Nephron progenitor cell (in vitro differentiated cells): Measurements from ENCODE around the gene CLVS2.

ENCODE experiments used
- DNase-seq: peaks from one replicate; pipeline ENCODE4 v3.0.0; 2021
- H3K27ac Mint-ChIP-seq: 2 replicates; pipeline ENCODE4 v1.8.0; 2021; ENCODE audit warnings: mild to moderate bottlenecking, moderate library complexity, mixed read lengths
- H3K27me3 Mint-ChIP-seq: 2 replicates; pipeline ENCODE4 v1.8.0; 2021; ENCODE audit warnings: mild to moderate bottlenecking, low read depth, mixed read lengths; ENCODE audit not compliant: poor library complexity
- H3K36me3 Mint-ChIP-seq: 2 replicates; pipeline ENCODE4 v1.8.0; 2021; ENCODE audit warnings: low read depth, mixed read lengths
- H3K4me1 Mint-ChIP-seq: 2 replicates; pipeline ENCODE4 v1.8.0; 2021; ENCODE audit warnings: mixed read lengths
- H3K4me3 Mint-ChIP-seq: 2 replicates; pipeline ENCODE4 v1.8.0; 2021; ENCODE audit warnings: mild to moderate bottlenecking, moderate library complexity, mixed read lengths
- H3K9me3 Mint-ChIP-seq: 2 replicates; pipeline ENCODE4 v1.8.0; 2021; ENCODE audit warnings: mild to moderate bottlenecking, moderate library complexity, mixed read lengths
- TF ChIP-seq, protein P1 (sequence below): fragments of 200-600 bp; sonication (generic); IDR thresholded peaks from 2 replicates; pipeline ENCODE4 v1.5.0; 2021; ENCODE audit warnings: antibody characterized with exemption

CLVS2 gene

GRCh38 chr6:123028263-123028662 is 32.2 kb downstream of the CLVS2 start:
- peaks cover 6% of the 10 kb centered on the region for H3K4me1 Mint-ChIP-seq
- no peaks in the 10 kb centered on the region for H3K36me3 Mint-ChIP-seq
- H3K4me3 Mint-ChIP-seq: no peak overlapping the region
- DNase-seq: no peak
- no peaks in the 10 kb centered on the region for H3K9me3 Mint-ChIP-seq
- TF ChIP-seq, protein P1, sequence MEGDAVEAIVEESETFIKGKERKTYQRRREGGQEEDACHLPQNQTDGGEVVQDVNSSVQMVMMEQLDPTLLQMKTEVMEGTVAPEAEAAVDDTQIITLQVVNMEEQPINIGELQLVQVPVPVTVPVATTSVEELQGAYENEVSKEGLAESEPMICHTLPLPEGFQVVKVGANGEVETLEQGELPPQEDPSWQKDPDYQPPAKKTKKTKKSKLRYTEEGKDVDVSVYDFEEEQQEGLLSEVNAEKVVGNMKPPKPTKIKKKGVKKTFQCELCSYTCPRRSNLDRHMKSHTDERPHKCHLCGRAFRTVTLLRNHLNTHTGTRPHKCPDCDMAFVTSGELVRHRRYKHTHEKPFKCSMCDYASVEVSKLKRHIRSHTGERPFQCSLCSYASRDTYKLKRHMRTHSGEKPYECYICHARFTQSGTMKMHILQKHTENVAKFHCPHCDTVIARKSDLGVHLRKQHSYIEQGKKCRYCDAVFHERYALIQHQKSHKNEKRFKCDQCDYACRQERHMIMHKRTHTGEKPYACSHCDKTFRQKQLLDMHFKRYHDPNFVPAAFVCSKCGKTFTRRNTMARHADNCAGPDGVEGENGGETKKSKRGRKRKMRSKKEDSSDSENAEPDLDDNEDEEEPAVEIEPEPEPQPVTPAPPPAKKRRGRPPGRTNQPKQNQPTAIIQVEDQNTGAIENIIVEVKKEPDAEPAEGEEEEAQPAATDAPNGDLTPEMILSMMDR: no peak
- peaks cover 5% of the 10 kb centered on the region for H3K27me3 Mint-ChIP-seq
- H3K27ac Mint-ChIP-seq: no peak overlapping the region

GRCh38 chr6:123030282-123030681 is 34.2 kb downstream of the CLVS2 start:
- H3K4me1 Mint-ChIP-seq: peaks cover 6% of the 10 kb centered on the region
- H3K9me3 Mint-ChIP-seq: no peaks in the 10 kb centered on the region
- H3K36me3 Mint-ChIP-seq: no peaks in the 10 kb centered on the region
- DNase-seq: no peak
- no peak overlapping the region for H3K4me3 Mint-ChIP-seq
- TF ChIP-seq, protein P1: no peak
- H3K27ac Mint-ChIP-seq: no peak overlapping the region
- peaks cover 5% of the 10 kb centered on the region for H3K27me3 Mint-ChIP-seq

- Mint-ChIP-seq H3K4me3 (no peak overlapping the region), H3K4me1 (no peaks in the 10 kb centered on the region)
- DNase-seq: no peak
These were observed 40.6 kb downstream of the CLVS2 start for GRCh38 chr6:123036648-123037047.

DNA sequence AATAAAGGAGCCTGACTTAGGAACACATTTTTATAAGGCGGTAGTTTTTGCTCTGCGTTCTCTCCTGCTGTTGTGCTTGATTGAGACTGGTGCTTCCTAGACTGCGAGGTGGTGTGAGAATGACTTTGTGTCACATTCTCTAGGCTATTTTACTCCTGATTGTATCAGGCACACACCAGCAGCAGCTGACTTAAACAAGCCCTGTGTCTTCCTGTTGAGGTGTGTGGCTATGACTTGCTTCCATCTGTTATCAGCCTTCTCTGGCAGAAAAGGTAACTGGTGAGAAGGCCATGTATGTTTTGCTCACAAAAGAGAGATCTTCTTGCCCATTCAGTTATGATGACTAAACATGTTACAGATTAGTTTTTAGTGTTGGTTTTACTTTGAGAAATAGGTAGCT is 43.4 kb downstream of the CLVS2 start:
- TF ChIP-seq, protein P1: no peak
- Mint-ChIP-seq H3K36me3 (no peaks in the 10 kb centered on the region), H3K4me3 (no peak overlapping the region), H3K27me3 (no peaks in the 10 kb centered on the region), H3K4me1 (no peaks in the 10 kb centered on the region), H3K27ac (no peak overlapping the region), H3K9me3 (no peaks in the 10 kb centered on the region)
- DNase-seq: no peak

More at GRCh38 chr6:123036648-123037047, 40.6 kb downstream of the CLVS2 start:
- no peaks in the 10 kb centered on the region for H3K36me3 Mint-ChIP-seq
- H3K27me3 Mint-ChIP-seq: peaks cover 3% of the 10 kb centered on the region
- H3K9me3 Mint-ChIP-seq: no peaks in the 10 kb centered on the region
- TF ChIP-seq, protein P1: no peak
- no peak overlapping the region for H3K27ac Mint-ChIP-seq

DNA sequence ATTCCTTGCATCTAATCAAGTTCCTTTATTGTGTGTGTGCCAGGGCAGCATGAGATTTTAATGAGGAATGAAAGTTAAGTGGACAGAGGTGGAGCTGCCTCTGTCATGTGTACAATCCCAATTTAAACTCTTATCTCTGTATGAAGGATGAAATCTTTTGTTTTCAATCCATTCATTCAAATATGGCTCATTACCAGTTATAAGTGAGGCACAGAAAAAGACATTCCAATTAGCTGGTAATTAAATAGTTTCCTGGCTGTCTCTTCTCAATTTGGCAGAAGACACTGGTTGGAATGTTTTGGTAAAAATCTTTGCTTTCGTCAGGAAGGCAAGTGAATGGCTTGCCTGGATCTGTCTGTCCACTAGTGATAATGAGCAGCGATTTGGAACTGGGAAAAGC is 46.4 kb downstream of the CLVS2 start:
- Mint-ChIP-seq H3K27ac (no peak overlapping the region), H3K4me3 (no peak overlapping the region), H3K4me1 (peaks cover 6% of the 10 kb centered on the region), H3K36me3 (no peaks in the 10 kb centered on the region), H3K9me3 (no peaks in the 10 kb centered on the region), H3K27me3 (peaks cover 5% of the 10 kb centered on the region)
- TF ChIP-seq, protein P1: no peak
- DNase-seq: no peak

DNA sequence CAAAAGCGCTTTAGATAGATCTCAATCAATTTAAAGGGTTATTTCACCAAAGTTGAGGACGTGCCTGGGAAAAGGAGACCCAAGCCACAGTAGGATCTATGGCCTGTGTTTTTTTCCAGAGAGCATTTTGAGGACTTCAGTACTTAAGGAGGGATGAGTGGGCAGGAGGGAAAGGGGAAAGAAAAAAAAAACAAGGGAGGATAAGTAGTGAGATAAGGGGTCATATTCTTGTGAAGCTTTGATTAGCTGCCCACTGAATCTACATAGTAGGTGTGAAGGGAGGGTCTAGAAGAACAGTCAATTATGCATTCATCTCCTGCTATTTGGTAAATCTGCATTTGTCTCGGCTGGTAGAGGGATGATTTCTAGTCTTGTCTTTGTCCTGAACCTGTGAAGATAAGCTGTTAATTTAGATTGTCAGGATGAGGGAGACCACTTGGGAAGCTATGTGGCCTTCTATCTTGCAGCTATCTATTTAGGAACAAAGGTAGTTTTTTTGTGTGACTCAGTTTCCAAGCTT is 48.4 kb downstream of the CLVS2 start:
- Mint-ChIP-seq H3K4me3 (no peak overlapping the region), H3K36me3 (no peaks in the 10 kb centered on the region), H3K27me3 (peaks cover 5% of the 10 kb centered on the region), H3K27ac (no peak overlapping the region), H3K4me1 (peaks cover 6% of the 10 kb centered on the region), H3K9me3 (no peaks in the 10 kb centered on the region)
- TF ChIP-seq, protein P1: no peak
- DNase-seq: no peak
